Large intestine (tissue), 3 donors: ENCODE measurements around the gene TXNL1. TPM values are rescaled to one million over a fixed set of nuclear protein-coding genes. Genes with fewer than 3 reads are reported as not detected.
"Not testable (repeated sequence)": the region's sequence is repeated elsewhere in the genome, so short reads cannot be mapped to it uniquely, and the experiment has no call there.

ENCODE experiments used
- DNase-seq, 2 donors: peaks; one replicate each; pipeline versions ENCODE4 v3.0.0 to v3.0.0-alpha.2; 2013
- H3K27ac ChIP-seq: one replicate; pipeline ENCODE4 v1.5.1; 2013; ENCODE audit warnings: low read length
- H3K27me3 ChIP-seq: 2 replicates; pipeline ENCODE4 v1.6.1; 2013; ENCODE audit warnings: low read length; ENCODE audit not compliant: control insufficient read depth, insufficient read depth
- H3K36me3 ChIP-seq: 2 replicates; pipeline ENCODE4 v1.6.1; 2013; ENCODE audit warnings: low read length; ENCODE audit not compliant: control insufficient read depth, insufficient read depth
- H3K4me1 ChIP-seq: one replicate; pipeline ENCODE4 v1.6.1; 2013; ENCODE audit warnings: low read length; ENCODE audit not compliant: control insufficient read depth, insufficient read depth
- H3K4me3 ChIP-seq: one replicate; pipeline ENCODE4 v1.5.1; 2013; ENCODE audit warnings: low read length
- H3K9me3 ChIP-seq: one replicate; pipeline ENCODE4 v1.6.1; 2013; ENCODE audit warnings: mild to moderate bottlenecking, low read depth, low read length, moderate library complexity; ENCODE audit not compliant: control insufficient read depth
- WGBS: methylation state at CpG from one replicate; pipeline ENCODE4 v1.1.5; 2013; ENCODE audit warnings: low lambda C conversion rate; ENCODE audit not compliant: insufficient coverage; 5-methylcytosine and 5-hydroxymethylcytosine counted together
- polyA plus RNA-seq: library from polyadenylated mRNA; unstranded; fragments of 120-200 nt; gene quantifications from one replicate; pipeline ENCODE4 v1.2.1, GENCODE V29; 2013

The TXNL1 gene
- polyA plus RNA-seq, 1 donor: 67.2 TPM

GRCh38 chr18:56572267-56572666, 66.1 kb downstream of the TXNL1 start:
- H3K4me3 ChIP-seq, H3K36me3 ChIP-seq, DNase-seq, H3K27ac ChIP-seq, H3K4me1 ChIP-seq, H3K27me3 ChIP-seq, H3K9me3 ChIP-seq: not testable (repeated sequence)
- no CpG with 5 or more reads among the region's 36 CpGs for WGBS

GRCh38 chr18:56570978-56571377, 67.4 kb downstream of the TXNL1 start:
- Histone ChIP-seq H3K27me3 (peaks cover 2% of the 10 kb centered on the region), H3K9me3 (no peaks in the 10 kb centered on the region), H3K27ac (no peak overlapping the region), H3K4me3 (no peak overlapping the region), H3K36me3 (no peaks in the 10 kb centered on the region), H3K4me1 (no peaks in the 10 kb centered on the region)
- WGBS: 29% methylated on average over 1 of the region's 3 CpGs
- DNase-seq: no peak

DNA sequence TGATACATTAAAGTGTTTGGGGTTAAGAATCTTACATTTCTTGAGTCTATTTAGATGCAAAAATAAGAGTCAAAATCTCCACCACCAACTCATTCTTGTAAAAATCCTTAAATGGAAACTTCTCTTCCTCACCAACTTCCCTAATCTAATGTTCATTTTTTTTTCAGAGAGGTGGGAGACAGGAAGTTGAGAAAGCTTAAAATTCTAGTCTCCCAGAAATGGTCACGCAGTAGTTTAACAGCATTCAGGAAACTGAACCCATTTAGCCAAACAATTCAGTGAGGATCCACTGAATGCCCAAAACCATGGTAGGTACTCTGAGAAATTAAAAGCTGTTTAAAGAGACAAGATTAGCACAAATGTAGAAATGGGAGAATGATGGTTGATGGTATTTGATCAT, 69.0 kb downstream of the TXNL1 start:
- no peak for DNase-seq
- Histone ChIP-seq H3K4me1 (no peaks in the 10 kb centered on the region), H3K4me3 (no peak overlapping the region), H3K36me3 (no peaks in the 10 kb centered on the region), H3K9me3 (no peaks in the 10 kb centered on the region), H3K27ac (no peak overlapping the region), H3K27me3 (peaks cover 2% of the 10 kb centered on the region)
- no CpG with 5 or more reads among the region's 1 CpG for WGBS

DNA sequence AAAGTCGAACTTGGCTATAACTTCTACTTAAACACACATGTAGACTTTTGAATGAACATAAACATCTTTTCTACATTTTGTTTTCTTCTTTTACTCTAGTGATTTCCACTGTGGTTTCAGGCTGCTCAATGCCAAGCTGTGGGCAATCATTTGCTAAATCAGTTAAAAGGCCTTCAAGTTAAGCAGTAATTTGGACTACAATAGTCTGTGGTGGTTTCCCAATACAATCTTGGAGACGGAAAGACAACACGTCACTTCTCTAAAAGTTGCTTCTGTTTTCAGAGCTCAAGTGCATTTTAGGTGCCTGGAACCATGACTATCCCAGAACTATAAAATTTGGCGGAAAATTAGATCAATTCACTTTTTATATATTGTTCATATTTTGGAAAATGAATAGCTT, 69.4 kb downstream of the TXNL1 start:
- no peak overlapping the region for H3K27ac ChIP-seq

DNA sequence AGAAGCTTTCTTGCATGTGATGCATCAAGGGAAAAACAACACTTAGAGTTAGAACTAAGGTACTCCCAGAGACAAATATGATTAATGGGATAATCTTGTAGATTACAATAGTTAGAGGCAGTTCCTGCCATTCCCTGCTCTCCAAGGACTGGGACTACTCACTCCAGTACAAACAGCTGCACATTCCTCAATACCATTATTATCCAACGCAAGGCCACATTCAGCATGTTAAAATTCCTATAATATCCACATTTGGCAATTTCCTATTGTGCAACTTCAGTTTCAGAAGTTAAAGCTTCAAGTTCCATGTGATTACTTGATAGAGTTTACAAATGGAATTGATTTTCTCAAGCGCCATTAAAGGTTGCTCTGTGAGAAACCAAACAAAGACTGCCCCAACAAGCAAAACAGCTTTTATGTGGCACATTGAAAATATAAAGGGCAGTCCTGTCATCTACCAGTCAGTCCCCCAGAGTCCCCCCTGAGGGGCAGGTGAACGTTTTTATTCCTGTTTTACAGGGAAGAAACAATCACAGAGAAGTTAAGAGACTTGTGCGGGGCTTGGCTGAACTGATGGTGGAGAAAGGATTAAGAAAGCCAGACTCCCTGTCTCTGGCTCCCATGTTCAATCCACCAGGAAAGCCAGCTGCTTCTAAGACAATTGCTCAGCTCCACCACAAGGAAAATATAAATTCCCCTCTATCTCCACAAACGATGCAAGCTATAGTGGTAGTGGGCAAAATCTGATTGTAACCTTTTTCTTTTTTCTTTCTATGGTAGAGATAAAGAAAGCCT, 72.6 kb downstream of the TXNL1 start:
- H3K9me3 ChIP-seq: no peaks in the 10 kb centered on the region
- no peaks in the 10 kb centered on the region for H3K36me3 ChIP-seq
- DNase-seq: no peak
- H3K27me3 ChIP-seq: peaks cover 2% of the 10 kb centered on the region
- WGBS: no CpG with 5 or more reads among the region's 5 CpGs
- no peaks in the 10 kb centered on the region for H3K4me1 ChIP-seq
- no peak overlapping the region for H3K4me3 ChIP-seq
- H3K27ac ChIP-seq: no peak overlapping the region

More for the DNA sequence above, 69.4 kb downstream of the TXNL1 start:
- no peaks in the 10 kb centered on the region for H3K9me3 ChIP-seq
- peaks cover 2% of the 10 kb centered on the region for H3K27me3 ChIP-seq
- H3K36me3 ChIP-seq: no peaks in the 10 kb centered on the region
- H3K4me3 ChIP-seq: no peak overlapping the region
- 84% methylated on average over 3 of the region's 4 CpGs for WGBS
- no peak for DNase-seq
- no peaks in the 10 kb centered on the region for H3K4me1 ChIP-seq

- Histone ChIP-seq H3K36me3 (no peaks in the 10 kb centered on the region), H3K4me1 (no peaks in the 10 kb centered on the region), H3K4me3 (no peak overlapping the region), H3K27ac (no peak overlapping the region), H3K27me3 (peaks cover 2% of the 10 kb centered on the region), H3K9me3 (no peaks in the 10 kb centered on the region)
- 88% methylated on average over 1 of the region's 6 CpGs for WGBS
- no peak for DNase-seq
Observed at GRCh38 chr18:56565046-56565445, 73.3 kb downstream of the TXNL1 start.

GRCh38 chr18:56563568-56563967, 74.8 kb downstream of the TXNL1 start:
- H3K27ac ChIP-seq: no peak overlapping the region
- no peak overlapping the region for H3K4me3 ChIP-seq
- peaks cover 2% of the 10 kb centered on the region for H3K27me3 ChIP-seq
- H3K9me3 ChIP-seq: no peaks in the 10 kb centered on the region
- no peaks in the 10 kb centered on the region for H3K36me3 ChIP-seq
- H3K4me1 ChIP-seq: no peaks in the 10 kb centered on the region
- DNase-seq: no peak
- WGBS: no CpG with 5 or more reads among the region's 7 CpGs

DNA sequence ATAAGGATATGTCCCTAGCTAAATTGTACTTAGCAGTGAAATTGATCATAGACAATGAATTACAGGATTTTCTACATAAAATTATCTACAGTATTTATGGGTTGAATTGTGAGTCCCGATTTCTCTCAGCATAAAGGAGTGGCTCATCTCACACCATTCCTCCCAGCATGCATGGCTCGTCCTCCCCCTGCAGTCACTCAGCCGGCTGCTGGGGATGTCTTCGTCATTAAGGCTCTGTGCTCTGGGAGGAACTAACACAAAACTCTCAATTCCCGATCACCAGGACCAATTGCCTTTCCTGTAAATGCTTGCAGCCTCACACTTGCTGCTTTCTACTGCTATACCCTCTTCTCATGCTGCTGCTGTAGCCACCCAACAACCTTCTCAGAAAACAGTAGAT, 75.9 kb downstream of the TXNL1 start:
- Histone ChIP-seq H3K9me3 (no peaks in the 10 kb centered on the region), H3K27me3 (peaks cover 1% of the 10 kb centered on the region), H3K4me1 (no peaks in the 10 kb centered on the region), H3K36me3 (no peaks in the 10 kb centered on the region), H3K27ac (no peak overlapping the region), H3K4me3 (no peak overlapping the region)
- no CpG with 5 or more reads among the region's 5 CpGs for WGBS
- no peak for DNase-seq

GRCh38 chr18:56560992-56561391, 77.4 kb downstream of the TXNL1 start:
- no peak overlapping the region for H3K27ac ChIP-seq
- H3K27me3 ChIP-seq: no peaks in the 10 kb centered on the region
- DNase-seq: no peak
- no peaks in the 10 kb centered on the region for H3K36me3 ChIP-seq
- H3K4me3 ChIP-seq: no peak overlapping the region
- H3K4me1 ChIP-seq: no peaks in the 10 kb centered on the region
- no CpG with 5 or more reads among the region's 2 CpGs for WGBS
- H3K9me3 ChIP-seq: no peaks in the 10 kb centered on the region

DNA sequence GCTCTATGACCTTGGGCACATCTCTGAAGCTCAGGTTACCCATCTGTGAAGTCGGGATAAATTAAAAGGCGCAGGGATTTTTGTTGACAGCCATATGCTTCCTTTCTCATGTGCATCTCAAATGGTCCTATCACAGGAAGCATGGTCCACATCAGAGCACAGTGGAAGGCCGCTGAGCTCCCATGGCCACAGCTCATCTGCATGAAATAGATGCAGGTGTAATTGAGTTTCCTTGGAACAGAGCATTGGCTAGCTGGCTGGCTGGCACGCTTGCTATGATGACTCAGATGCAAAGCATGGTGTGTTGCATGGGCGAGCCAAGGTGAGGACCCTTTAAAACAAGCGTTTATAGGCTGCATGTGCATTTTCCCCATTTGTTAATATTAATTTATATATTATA, 79.3 kb downstream of the TXNL1 start:
- H3K36me3 ChIP-seq: no peaks in the 10 kb centered on the region
- H3K27ac ChIP-seq: no peak overlapping the region
- no peak overlapping the region for H3K4me3 ChIP-seq
- H3K27me3 ChIP-seq: no peaks in the 10 kb centered on the region
- no peak for DNase-seq
- WGBS: no CpG with 5 or more reads among the region's 6 CpGs
- no peaks in the 10 kb centered on the region for H3K9me3 ChIP-seq
- H3K4me1 ChIP-seq: no peaks in the 10 kb centered on the region

- no peak overlapping the region for H3K27ac ChIP-seq
- no peak overlapping the region for H3K4me3 ChIP-seq
- no peak for DNase-seq
- no peaks in the 10 kb centered on the region for H3K27me3 ChIP-seq
- no peaks in the 10 kb centered on the region for H3K9me3 ChIP-seq
- no peaks in the 10 kb centered on the region for H3K4me1 ChIP-seq
- H3K36me3 ChIP-seq: no peaks in the 10 kb centered on the region
- WGBS: no CpG with 5 or more reads among the region's 1 CpG
Observed at GRCh38 chr18:56556907-56557306, 81.5 kb downstream of the TXNL1 start.
